Myocyte (in vitro differentiated cells): ENCODE results near the gene RASGEF1C. TPM values are rescaled to one million over a fixed set of nuclear protein-coding genes. Genes with fewer than 3 reads are reported as not detected.

Source experiments
- DNase-seq: peaks from one replicate; pipeline ENCODE4 v3.0.0-alpha.2; 2012; ENCODE audit warnings: low read depth
- polyA plus RNA-seq: library from polyadenylated mRNA; unstranded; fragments of >200 nt; gene quantifications from one replicate; pipeline ENCODE4 v1.2.1, GENCODE V29; 2012; ENCODE audit warnings: missing spikeins
- total RNA-seq: library from RNA; depleted of rRNA; stranded (reverse); fragments of >200 nt; gene quantifications from 2 replicates; pipeline ENCODE4 v1.2.3, GENCODE V29; 2014

Gene RASGEF1C
- total RNA-seq = 0.68 TPM in 1 of 2 replicates, not detected in the other
- polyA plus RNA-seq = not detected

DNA sequence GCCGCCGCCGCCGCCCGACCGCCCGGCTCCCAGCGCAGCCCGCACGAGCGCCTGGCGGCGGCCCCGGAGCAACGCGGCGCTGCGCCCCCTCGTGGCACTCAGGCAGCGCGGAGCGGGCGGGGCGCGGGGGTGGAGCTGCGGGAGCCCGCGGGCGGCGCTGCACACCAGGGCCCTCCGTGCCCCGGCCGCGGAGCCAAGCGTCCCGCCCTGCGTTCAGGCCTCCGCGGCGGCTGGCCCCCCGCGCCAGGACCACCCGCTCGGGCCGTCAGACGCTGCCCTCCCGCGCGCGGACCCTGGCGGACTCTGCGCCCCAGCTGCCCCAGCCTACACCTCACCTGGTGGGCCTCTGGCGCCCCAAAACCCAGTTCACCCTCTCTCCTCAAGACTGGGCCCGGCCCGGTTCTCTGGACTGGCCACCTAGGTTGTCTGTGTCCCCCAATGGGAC is at the start of gene RASGEF1C:
Gene RASGEF1C, minus strand, starts transcription at position 75 of the 445 bp plus-strand sequence. CDS start 71,159 bp downstream, outside the sequence.
- DNase-seq = peak; percentile 65

DNA sequence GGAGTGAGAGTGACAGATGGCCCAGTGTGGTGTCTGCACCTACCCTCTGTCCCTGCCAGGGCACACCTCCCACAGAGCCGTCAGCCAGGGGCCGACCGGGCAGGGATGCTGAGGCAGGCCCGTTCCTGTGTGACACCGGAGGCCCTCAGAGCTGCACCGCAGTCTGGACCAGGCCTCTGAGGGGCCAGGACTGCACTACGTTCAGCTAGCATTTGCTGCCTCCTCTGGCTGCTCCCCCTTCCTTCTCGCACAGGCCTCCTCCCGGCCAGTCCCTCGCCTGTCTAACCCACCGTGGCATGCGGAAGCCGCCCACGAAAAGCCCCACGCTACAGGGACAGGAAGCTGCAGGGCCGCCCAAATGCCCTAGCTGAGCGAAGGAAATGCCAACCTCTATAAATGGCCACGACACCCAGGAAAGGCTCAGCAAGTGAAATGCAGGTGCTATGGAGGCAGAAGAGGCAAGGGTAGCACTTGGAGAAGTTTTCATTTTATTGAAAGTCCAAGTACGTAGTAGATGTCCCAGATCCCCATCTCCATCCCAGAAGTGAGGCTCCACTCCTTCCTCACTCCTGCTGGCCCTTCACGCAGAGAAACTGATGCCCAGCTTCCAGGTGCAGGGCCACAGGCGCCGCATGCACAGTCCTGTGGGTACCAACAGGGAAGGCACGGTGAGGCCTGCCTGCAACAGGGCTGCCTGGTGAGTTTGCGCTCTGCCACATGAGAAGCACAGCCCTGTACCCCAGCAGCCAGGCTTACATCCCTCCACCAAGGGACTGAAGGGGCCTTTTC is 44.2 kb upstream of the RASGEF1C start:
- DNase-seq = no peak

DNA sequence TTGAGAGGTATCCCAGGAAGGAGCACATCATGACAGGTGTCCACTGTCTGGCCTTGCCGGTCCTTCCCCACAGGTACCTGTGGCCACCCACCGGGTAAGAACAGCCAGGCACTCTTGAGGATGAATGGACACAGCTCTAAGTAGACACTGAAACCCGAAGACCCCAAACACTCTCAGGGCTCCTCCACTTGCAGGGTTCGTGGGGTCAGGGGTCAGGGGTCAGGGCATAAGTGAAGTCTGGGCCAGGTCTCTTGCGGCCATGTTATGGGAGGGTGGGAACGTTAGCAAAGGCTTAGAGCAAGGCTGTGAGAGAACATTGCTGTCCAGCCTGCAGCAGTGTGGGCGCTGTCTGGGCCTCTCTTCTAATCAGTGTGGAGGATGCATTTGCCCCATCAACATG is 42.9 kb upstream of the RASGEF1C start:
- DNase-seq = no peak

DNA sequence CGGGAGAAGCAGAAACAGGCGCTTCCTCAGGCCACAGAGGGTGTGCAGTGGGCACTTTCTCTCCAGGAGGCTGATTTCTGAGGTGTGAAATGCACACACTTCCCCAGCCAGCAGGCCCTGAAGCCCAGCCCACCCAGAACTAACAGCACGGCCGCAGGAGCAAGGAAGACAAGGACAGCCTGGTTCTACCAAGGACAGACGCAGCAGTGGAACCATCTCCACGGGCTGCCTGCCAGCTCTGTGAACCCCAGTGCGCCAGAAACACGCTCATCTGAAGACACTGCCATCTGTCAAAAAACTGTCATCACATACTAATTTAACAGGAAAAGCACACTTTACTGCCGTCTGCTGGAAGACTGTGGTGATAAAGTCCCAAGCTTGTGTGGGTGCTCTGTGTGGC is 42.1 kb upstream of the RASGEF1C start:
- no peak for DNase-seq

DNA sequence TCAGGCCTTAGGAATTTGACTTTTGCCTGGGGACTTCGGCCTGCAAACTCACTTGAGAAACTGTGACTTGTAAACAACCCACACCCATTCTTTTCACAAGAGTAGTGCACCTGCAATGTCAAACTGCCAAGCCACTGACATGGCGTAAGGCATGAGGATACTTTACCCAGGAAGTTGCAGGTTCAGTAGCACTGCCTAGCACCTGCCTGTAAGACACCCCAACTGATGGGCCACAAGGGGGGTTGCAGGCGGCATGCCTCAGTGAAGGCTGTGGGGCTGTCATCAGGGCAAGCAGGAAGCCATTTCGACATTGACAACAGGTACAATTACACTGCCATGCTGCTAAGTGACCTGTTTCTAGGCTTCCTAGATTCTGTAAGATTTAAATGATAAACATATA is 41.3 kb upstream of the RASGEF1C start:
- no peak for DNase-seq

- DNase-seq = peak; percentile 22
Observed at GRCh38 chr5:180241600-180241999, 32.6 kb upstream of the RASGEF1C start.

DNA sequence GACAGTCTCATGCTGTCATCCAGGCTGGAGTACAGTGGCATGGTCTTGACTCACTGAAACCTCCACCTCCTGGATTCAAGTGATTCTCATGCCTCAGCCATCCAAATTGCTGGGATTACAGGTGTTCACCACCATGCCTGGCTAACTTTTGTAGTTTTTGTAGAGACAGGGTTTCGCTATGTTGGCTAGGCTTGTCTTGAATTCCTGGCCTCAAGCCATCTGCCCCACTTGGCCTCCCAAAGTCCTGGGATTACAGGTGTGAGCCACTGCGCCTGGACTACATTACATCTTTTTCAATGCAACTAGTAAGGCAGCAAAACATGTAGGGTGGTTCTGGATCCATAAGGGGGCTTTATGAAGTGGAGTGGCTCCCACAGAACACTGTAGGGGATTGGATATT is 29.6 kb upstream of the RASGEF1C start:
- DNase-seq = no peak

- no peak for DNase-seq
Observed at GRCh38 chr5:180235846-180236245, 26.8 kb upstream of the RASGEF1C start.

- no peak for DNase-seq
Observed at GRCh38 chr5:180235077-180235476, 26.1 kb upstream of the RASGEF1C start.

- DNase-seq = no peak
Observed at GRCh38 chr5:180234271-180234670, 25.3 kb upstream of the RASGEF1C start.

- no peak for DNase-seq
Observed at GRCh38 chr5:180233729-180234128, 24.7 kb upstream of the RASGEF1C start.

DNA sequence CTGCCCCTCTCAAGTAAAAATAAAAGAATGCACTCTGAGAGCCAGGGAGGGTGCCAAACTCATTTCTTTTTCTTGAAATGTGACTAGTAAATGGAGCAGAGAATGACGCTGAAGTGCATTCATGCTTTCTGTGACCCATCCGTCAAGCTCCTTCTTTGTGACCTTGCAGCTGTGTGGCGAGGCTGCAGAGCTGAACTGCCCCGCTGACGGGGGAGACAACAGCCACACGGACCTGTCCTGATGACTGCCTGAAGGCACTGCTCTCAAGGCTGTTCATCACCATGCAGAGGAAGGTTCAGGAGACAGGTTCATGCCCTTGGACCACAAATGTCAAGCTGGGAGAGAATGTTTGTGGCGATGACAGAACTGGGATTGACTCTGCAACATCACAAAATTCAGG is 21.0 kb upstream of the RASGEF1C start:
- DNase-seq = no peak

DNA sequence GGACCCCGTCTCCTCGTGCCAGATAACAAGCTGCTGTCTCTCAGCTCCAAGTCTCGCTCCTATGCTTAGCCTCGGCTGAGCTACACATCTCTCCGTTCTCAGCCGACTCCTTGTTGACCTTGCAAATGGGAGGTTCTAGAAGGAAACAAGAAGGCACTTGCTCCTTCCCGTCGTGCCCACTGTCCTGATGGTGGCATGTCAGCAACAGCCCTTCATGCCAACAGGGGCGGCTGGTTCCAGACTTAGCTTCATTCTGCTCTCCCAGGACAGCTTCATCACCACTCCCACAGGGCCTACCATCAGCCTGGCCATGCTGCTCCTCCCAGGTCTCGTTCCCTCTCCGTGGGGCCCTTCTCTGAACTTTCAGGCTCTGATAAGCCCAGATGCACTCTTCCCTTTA is 13.0 kb upstream of the RASGEF1C start:
- no peak for DNase-seq

GRCh38 chr5:180217797-180218196 is 8.8 kb upstream of the RASGEF1C start:
- DNase-seq = no peak

- DNase-seq = no peak
Observed at GRCh38 chr5:180216646-180217171, 7.7 kb upstream of the RASGEF1C start.

DNA sequence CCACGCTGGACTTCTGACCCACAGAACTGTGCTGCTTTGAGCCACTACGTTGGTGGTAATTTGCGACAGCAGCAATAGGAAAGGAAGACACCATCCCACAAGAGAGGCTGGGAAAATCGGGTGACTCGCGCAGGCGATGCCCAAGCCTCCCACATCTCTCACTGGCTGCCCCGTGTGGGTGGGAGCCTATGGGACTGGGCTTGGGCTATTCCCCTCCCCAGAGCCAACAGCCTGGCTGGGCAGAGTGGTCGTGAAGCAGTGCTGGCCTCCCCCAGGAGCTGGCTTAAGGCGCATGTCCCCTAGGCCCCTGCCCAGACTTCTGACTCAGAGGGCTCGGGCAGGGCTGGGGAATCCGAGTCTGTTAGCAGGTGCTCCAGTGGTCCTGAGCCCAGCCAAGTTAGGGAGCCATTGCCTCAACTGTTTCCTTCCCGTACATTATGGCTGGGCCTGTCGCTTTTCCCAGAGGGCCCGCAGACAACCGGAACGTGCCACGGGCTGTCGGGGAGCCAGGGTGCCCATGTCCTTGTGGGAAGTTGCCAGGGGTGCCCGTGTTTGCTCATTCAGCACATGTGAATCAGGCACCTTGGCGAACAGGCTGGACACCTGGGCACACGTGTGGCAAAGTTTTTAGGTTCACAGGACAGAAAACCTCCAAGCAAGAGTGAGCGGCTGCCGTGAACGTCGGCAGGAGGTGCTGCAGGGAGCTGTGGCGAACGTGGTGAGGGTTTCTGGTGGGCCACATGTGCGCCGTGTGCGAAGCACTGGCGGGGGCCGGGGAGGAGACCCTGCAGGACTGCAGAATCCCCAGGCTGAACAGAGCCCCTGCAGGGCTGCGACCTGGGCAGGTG is 7.0 kb upstream of the RASGEF1C start:
- no peak for DNase-seq

GRCh38 chr5:180214870-180215770 is 6.1 kb upstream of the RASGEF1C start:
- DNase-seq = no peak

GRCh38 chr5:180213657-180214207 is 4.7 kb upstream of the RASGEF1C start:
- DNase-seq = no peak

DNA sequence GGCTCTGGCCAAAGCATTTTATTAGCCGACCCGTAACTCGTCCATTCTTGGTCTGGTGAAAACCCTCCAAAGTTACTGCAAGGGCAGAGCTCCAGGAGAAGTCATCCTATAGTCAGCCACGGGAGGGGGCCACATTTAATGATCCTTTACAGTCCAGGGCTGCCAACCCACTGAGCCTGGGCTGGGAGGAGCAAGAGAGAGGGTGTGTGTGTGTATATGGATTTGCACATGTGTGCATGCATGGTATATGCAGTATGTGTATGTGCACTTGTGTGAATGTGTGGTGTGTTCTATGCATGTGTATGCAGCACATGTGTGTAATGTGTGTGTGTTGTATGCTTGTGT is 4.2 kb upstream of the RASGEF1C start:
- no peak for DNase-seq

GRCh38 chr5:180212363-180213255 is 3.6 kb upstream of the RASGEF1C start:
- no peak for DNase-seq
